Activated CD4-positive, alpha-beta T cell treated with anti-CD3 and anti-CD28 coated beads, Interleukin-2, Interleukin-4, amounts not matched to agents 100 ng/mL and 50 ng/mL, durations not matched to agents 16 hours and 8 hours (primary cell): Measurements from ENCODE around the gene OR6N2.
A peak's percentile ranks its signal among the peaks of the same experiment; 100 is the strongest.

ENCODE experiments used
- DNase-seq: peaks from one replicate; pipeline ENCODE4 v3.0.0-alpha.2; 2020; ENCODE audit warnings: low spot score

OR6N2 gene

GRCh38 chr1:158781104-158781503 is at the start of gene OR6N2:
TSS of gene OR6N2 (minus strand) at chr1:158781204. CDS start at chr1:158777635, 3,569 bp downstream.
- DNase-seq, result no peak

GRCh38 chr1:158830074-158830677 is 49.2 kb upstream of the OR6N2 start:
- no peak for DNase-seq

- DNase-seq, result no peak
Observed at GRCh38 chr1:158821723-158822122, 40.7 kb upstream of the OR6N2 start.

GRCh38 chr1:158819461-158820443 is 38.7 kb upstream of the OR6N2 start:
- peak; percentile 72 for DNase-seq

GRCh38 chr1:158818975-158819431 is 38.0 kb upstream of the OR6N2 start:
- no peak for DNase-seq

GRCh38 chr1:158818560-158818959 is 37.6 kb upstream of the OR6N2 start:
- DNase-seq, result no peak

GRCh38 chr1:158814970-158815369 is 34.0 kb upstream of the OR6N2 start:
- no peak for DNase-seq

GRCh38 chr1:158813164-158813563 is 32.2 kb upstream of the OR6N2 start:
- no peak for DNase-seq

- DNase-seq, result no peak
Observed at GRCh38 chr1:158812336-158812735, 31.3 kb upstream of the OR6N2 start.

GRCh38 chr1:158810311-158810710 is 29.3 kb upstream of the OR6N2 start:
- no peak for DNase-seq

- no peak for DNase-seq
Observed at GRCh38 chr1:158809862-158810261, 28.9 kb upstream of the OR6N2 start.

- DNase-seq, result no peak
Observed at GRCh38 chr1:158809256-158809655, 28.3 kb upstream of the OR6N2 start.

GRCh38 chr1:158806916-158807536 is 26.0 kb upstream of the OR6N2 start:
- no peak for DNase-seq

- DNase-seq, result no peak
Observed at GRCh38 chr1:158803678-158804077, 22.7 kb upstream of the OR6N2 start.

- no peak for DNase-seq
Observed at GRCh38 chr1:158801396-158801795, 20.4 kb upstream of the OR6N2 start.

- DNase-seq, result no peak
Observed at GRCh38 chr1:158800526-158800925, 19.5 kb upstream of the OR6N2 start.

- no peak for DNase-seq
Observed at GRCh38 chr1:158799689-158800088, 18.7 kb upstream of the OR6N2 start.

GRCh38 chr1:158798531-158798930 is 17.5 kb upstream of the OR6N2 start:
- no peak for DNase-seq

GRCh38 chr1:158794247-158794646 is 13.2 kb upstream of the OR6N2 start:
- no peak for DNase-seq

- DNase-seq, result peak; percentile 14
Observed at GRCh38 chr1:158793604-158794003, 12.6 kb upstream of the OR6N2 start.

GRCh38 chr1:158771950-158772866 is 8.8 kb downstream of the OR6N2 start, which contains the start of gene OR6N1:
TSS of gene OR6N1 (minus strand) at chr1:158772195. CDS start at chr1:158766682, 5,513 bp downstream.
- no peak for DNase-seq
